Right renal pelvis (tissue), 4 donors: ENCODE results near the gene CIZ1. TPM values are rescaled to one million over a fixed set of nuclear protein-coding genes. Genes with fewer than 3 reads are reported as not detected.

Source experiments
- DNase-seq, 4 donors: peaks; one replicate each; pipeline ENCODE4 v3.0.0-alpha.2; 2013; ENCODE audit warnings: low read depth in 4 of 4, low spot score in 3 of 4, missing footprints in 1 of 4
- polyA plus RNA-seq, 4 donors: library from polyadenylated mRNA; unstranded; fragments of 120-200 nt; gene quantifications; one replicate each; pipeline ENCODE4 v1.2.1, GENCODE V29; 2013; ENCODE audit not compliant: insufficient read length in 4 of 4

Gene CIZ1
- polyA plus RNA-seq, 4 donors: 112 to 126 (median 114) TPM

DNA sequence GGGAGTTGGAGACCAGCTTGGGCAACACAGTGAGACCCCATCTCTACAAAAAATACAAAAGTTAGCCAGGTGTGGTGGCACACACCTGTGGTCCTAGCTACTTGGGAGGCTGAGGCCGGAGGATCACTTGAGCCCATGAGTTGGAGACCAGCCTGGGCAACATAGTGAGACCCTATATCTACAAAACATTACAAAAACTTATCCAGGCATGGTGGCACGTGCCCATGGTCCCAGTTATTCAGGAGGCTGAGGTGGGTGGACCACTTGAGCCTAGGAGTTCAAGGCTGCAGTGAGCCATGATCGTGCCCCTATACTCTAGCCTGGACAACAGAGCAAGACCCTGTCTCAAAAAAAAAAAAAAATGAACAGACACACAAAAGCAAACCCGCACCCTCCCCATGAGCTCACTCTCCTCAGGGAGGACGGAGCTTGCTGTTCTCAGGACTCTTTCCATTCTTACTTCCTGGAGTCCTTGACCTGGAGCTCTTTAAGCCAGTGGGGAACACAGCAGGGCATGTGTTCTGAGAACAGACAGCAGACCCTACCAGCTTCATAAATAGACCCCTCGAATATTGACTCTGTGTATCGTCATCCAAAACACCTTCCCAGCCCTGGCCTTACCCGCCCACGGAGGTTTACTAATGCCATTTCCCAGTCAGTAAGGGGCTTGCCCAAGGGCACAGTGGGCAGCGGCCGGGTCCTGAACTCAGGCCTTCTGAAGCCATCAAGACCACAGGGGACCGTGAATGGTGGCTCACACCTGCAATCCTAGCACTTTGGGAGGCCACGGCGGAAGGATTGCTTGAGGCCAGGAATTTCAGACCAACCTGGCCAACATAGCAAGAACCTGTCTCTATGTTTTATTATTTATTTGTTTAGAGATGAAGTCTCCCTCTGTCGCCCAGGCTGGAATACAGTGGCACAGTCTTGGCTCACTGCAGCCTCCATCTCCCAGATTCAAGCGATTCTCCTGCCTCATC lies 75.0 kb downstream of the CIZ1 start:
- no peak for DNase-seq

Other genes with a start within 250 kb of the CIZ1 start
- 10 to 100 TPM; 32.1 to 45.7 (median 37.3) TPM for gene EEIG1, start 210.6 kb downstream of the CIZ1 start, polyA plus RNA-seq
- gene NAIF1, start 124.3 kb downstream of the CIZ1 start, polyA plus RNA-seq: 10 to 100 TPM; 11.2 to 13.0 (median 12.0) TPM
- gene SLC25A25, start 123.3 kb downstream of the CIZ1 start, polyA plus RNA-seq: 10 to 100 TPM; 13.6 to 15.0 (median 14.4) TPM
- 10 to 100 TPM; 40.7 to 66.7 (median 44.3) TPM for gene PTGES2, start 63.8 kb downstream of the CIZ1 start, polyA plus RNA-seq
- gene LCN2, start 42.1 kb downstream of the CIZ1 start, polyA plus RNA-seq: 1 to 10 TPM in 2 of 4 donors, under 1 TPM in 2; 0.43 to 1.9 (median 0.89) TPM
- gene BBLN, start 31.3 kb downstream of the CIZ1 start, polyA plus RNA-seq: 10 to 100 TPM; 42.3 to 62.6 (median 45.8) TPM
- gene DNM1, start 11.8 kb upstream of the CIZ1 start, polyA plus RNA-seq: 100 to 1,000 TPM in 1 of 4 donors, 10 to 100 TPM in 3; 79.9 to 107 (median 89.6) TPM
- 10 to 100 TPM; 77.0 to 86.5 (median 78.7) TPM for gene GOLGA2, start 84.4 kb upstream of the CIZ1 start, polyA plus RNA-seq
- gene SWI5, start 84.7 kb upstream of the CIZ1 start, polyA plus RNA-seq: 10 to 100 TPM; 26.8 to 37.5 (median 29.9) TPM
- gene TRUB2, start 130.9 kb upstream of the CIZ1 start, polyA plus RNA-seq: 10 to 100 TPM; 38.9 to 42.9 (median 41.5) TPM
- 10 to 100 TPM; 54.8 to 70.1 (median 61.4) TPM for gene COQ4, start 131.3 kb upstream of the CIZ1 start, polyA plus RNA-seq
- 10 to 100 TPM; 17.3 to 24.0 (median 18.2) TPM for gene SLC27A4, start 149.0 kb upstream of the CIZ1 start, polyA plus RNA-seq
- gene URM1, start 179.8 kb upstream of the CIZ1 start, polyA plus RNA-seq: 10 to 100 TPM; 52.0 to 65.8 (median 58.0) TPM
- gene CERCAM, start 229.3 kb upstream of the CIZ1 start, polyA plus RNA-seq: 10 to 100 TPM; 37.9 to 50.5 (median 40.8) TPM